Mucosa of rectum (tissue), 2 donors: Measurements from ENCODE around the gene RNF41.
"Not testable (repeated sequence)": the region's sequence is repeated elsewhere in the genome, so short reads cannot be mapped to it uniquely, and the experiment has no call there.

Source experiments
- H3K27ac ChIP-seq, 2 donors: one replicate each; pipeline ENCODE4 v1.7.0; 2013; ENCODE audit warnings: inconsistent platforms in 2 of 2, low read depth in 2 of 2, low read length in 2 of 2
- H3K27me3 ChIP-seq, 2 donors: one replicate each; pipeline ENCODE4 v1.7.0; 2013; ENCODE audit warnings: low read length in 2 of 2; ENCODE audit not compliant: control insufficient read depth in 2 of 2, insufficient read depth in 2 of 2
- H3K36me3 ChIP-seq, 2 donors: one replicate each; pipeline ENCODE4 v1.7.0; 2013; ENCODE audit warnings: low read length in 2 of 2; ENCODE audit not compliant: control insufficient read depth in 2 of 2, insufficient read depth in 2 of 2
- H3K4me1 ChIP-seq, 2 donors: one replicate each; pipeline ENCODE4 v1.7.0; 2013; ENCODE audit warnings: low read length in 2 of 2, mild to moderate bottlenecking in 1 of 2; ENCODE audit not compliant: control insufficient read depth in 2 of 2, insufficient read depth in 2 of 2
- H3K4me3 ChIP-seq, 2 donors: one replicate each; pipeline ENCODE4 v1.7.0; 2013; ENCODE audit warnings: low read length in 2 of 2
- H3K9ac ChIP-seq, 2 donors: one replicate each; pipeline ENCODE4 v1.7.0; 2013; ENCODE audit warnings: low read length in 2 of 2, low read depth in 1 of 2, mild to moderate bottlenecking in 1 of 2
- H3K9me3 ChIP-seq, 2 donors: one replicate each; pipeline ENCODE4 v1.7.0; 2013; ENCODE audit warnings: low read length in 2 of 2; ENCODE audit not compliant: control insufficient read depth in 2 of 2
- donor health status: healthy.
- donor health status: Normal muscosa, but diverticular disease.

Gene RNF41

DNA sequence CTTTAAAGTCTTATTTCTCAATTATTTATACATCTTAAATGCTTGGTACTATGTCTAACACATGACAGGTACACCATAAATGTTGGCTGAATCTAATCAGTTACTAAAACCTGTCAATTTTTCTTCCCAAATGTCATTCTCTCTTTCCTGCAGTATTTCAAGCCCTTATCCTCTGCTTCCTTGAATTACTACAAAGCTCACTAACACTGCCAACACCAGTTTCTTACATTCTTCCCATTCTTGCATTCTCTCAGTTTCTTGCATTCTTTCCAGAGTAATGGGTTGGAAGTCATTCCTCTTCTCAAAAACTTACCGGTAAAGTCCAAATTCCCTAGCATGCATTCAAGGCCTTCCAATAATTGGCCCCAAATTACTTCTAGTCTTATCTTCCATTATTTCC is 22.9 kb downstream of the RNF41 start:
- H3K9me3 ChIP-seq = no peaks in the 10 kb centered on the region
- H3K27ac ChIP-seq = no peak overlapping the region
- no peaks in the 10 kb centered on the region for H3K36me3 ChIP-seq

GRCh38 chr12:56197921-56198635 is 23.6 kb downstream of the RNF41 start:
- no peak overlapping the region for H3K27ac ChIP-seq
- no peaks in the 10 kb centered on the region for H3K27me3 ChIP-seq
- H3K4me3 ChIP-seq = no peak overlapping the region

More for the DNA sequence above, 22.9 kb downstream of the RNF41 start:
- Histone ChIP-seq H3K4me3 (no peak overlapping the region), H3K4me1 (peaks cover 3 to 7% of the 10 kb centered on the region in 2 donors), H3K9ac (no peak overlapping the region), H3K27me3 (no peaks in the 10 kb centered on the region)

DNA sequence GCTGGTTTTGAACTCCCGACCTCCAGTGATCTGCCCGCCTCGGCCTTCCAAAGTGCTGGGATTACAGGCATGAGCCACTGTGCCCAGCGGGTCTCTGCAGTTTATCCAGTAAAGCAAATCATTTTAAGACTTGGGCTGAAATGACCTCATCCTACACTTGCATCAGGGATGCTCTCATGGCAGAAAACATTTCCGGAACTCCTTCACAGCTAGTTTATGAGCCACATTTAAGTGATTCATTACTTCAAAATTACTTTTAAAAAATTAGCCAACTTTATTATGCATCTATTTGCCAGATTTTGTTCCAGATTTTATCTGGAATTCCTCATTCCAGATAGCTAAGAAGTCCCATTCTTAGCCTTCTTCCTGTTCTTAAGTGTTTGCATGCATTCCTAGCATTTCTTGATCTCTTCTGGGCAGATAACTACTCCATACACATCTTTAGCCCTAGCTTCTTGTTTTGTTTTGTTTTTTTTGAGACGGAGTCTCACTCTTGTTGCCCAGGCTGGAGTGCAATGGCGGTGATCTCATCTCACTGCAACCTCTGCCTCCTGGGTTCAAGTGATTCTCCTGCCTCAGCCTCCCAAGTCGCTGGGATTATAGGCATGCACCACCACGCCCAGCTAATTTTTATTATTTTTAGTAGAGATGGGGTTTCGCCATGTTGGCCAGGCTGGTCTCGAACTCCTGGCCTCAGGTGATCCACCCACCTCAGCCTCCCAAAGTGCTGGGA is 24.7 kb downstream of the RNF41 start:
- not testable (repeated sequence) for H3K36me3 ChIP-seq, H3K4me1 ChIP-seq, H3K27me3 ChIP-seq, H3K4me3 ChIP-seq, H3K9me3 ChIP-seq, H3K9ac ChIP-seq
- peak overlapping the region in 1 of 2 donors; percentile 37 for H3K27ac ChIP-seq

More at GRCh38 chr12:56197921-56198635, 23.6 kb downstream of the RNF41 start:
- Histone ChIP-seq H3K36me3 (no peaks in the 10 kb centered on the region), H3K4me1 (peaks cover 3 to 7% of the 10 kb centered on the region in 2 donors), H3K9me3 (no peaks in the 10 kb centered on the region), H3K9ac (no peak overlapping the region)

- no peaks in the 10 kb centered on the region for H3K9me3 ChIP-seq
- H3K9ac ChIP-seq = no peak overlapping the region
- peaks cover 6 to 7% of the 10 kb centered on the region in 2 donors for H3K4me1 ChIP-seq
- no peak overlapping the region for H3K27ac ChIP-seq
- H3K27me3 ChIP-seq = no peaks in the 10 kb centered on the region
- no peaks in the 10 kb centered on the region for H3K36me3 ChIP-seq
- H3K4me3 ChIP-seq = no peak overlapping the region
These were observed 28.6 kb downstream of the RNF41 start for GRCh38 chr12:56193025-56193578.

DNA sequence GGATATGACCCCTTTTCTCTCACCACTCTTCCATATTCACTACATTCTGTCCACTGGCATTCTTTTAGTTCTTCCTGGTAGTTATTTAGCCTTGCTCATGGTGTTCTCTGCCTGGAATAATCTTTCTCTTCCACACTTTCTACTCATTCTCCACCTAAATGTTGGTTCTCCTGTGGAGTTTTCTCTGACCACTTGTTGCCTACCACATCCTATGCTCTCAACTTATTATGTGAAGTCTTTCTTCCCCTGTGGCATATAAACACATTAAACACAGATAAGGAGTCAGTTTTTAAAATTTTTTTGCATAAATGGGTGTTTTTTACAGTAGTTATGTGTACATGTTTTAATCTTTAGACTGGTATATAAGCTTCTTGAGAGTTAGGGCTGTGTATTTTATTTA is 29.1 kb downstream of the RNF41 start:
- no peaks in the 10 kb centered on the region for H3K27me3 ChIP-seq
- H3K4me1 ChIP-seq = peaks cover 11% of the 10 kb centered on the region in 2 donors
- no peaks in the 10 kb centered on the region for H3K9me3 ChIP-seq
- no peak overlapping the region for H3K9ac ChIP-seq
- H3K27ac ChIP-seq = no peak overlapping the region
- no peak overlapping the region for H3K4me3 ChIP-seq
- H3K36me3 ChIP-seq = no peaks in the 10 kb centered on the region

GRCh38 chr12:56190695-56191155 is 31.0 kb downstream of the RNF41 start:
- peak overlapping the region; percentile 93 to 98 for H3K9ac ChIP-seq
- no peaks in the 10 kb centered on the region for H3K27me3 ChIP-seq
- no peaks in the 10 kb centered on the region for H3K9me3 ChIP-seq
- H3K36me3 ChIP-seq = peaks cover 3 to 9% of the 10 kb centered on the region in 2 donors
- H3K4me1 ChIP-seq = peaks cover 13 to 18% of the 10 kb centered on the region in 2 donors
- H3K27ac ChIP-seq = peak overlapping the region; percentile 97
- peak overlapping the region; percentile 91 to 98 for H3K4me3 ChIP-seq

DNA sequence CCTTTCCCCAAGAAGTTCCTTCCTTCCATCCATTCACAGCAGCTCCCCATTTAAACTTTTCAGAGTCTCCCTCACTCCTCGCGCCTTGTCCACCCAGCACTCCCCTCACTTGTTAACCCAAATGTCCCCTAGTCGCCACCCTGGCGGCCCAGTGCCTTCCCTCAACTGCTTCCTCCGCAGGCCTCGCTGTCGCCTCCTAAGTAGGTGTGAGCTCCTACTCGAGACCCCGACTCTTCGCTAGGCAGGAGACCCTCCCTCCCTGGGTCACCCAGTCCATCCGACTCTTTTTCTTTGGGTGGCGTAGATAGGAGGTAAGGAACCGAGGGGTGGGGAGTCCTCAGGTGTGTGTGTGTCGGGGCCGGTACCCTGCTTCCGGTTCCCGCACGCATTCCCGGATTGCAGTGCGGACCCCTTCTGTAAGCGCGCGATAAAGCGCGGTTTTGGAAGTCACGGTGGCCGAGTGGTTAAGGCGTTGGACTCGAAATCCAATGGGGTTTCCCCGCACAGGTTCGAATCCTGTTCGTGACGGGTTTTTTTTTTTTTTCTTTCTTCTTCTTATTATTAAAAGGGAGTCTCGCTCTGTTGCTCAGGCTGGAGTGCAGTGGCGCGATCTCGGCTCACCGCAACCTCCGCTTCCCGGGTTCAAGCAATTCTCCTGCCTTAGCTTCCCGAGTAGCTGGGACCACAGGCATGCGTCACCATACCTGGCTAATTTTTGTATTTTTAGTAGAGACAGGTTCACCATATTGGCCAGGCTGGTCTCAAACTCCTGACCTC is 31.6 kb downstream of the RNF41 start:
- no peaks in the 10 kb centered on the region for H3K27me3 ChIP-seq
- H3K27ac ChIP-seq = peak overlapping the region; percentile 97
- peak overlapping the region; percentile 93 to 98 for H3K9ac ChIP-seq
- H3K4me1 ChIP-seq = peaks cover 13 to 18% of the 10 kb centered on the region in 2 donors
- peaks cover 5 to 11% of the 10 kb centered on the region in 2 donors for H3K36me3 ChIP-seq
- peak overlapping the region; percentile 91 to 98 for H3K4me3 ChIP-seq
- no peaks in the 10 kb centered on the region for H3K9me3 ChIP-seq

GRCh38 chr12:56189099-56189917 is 32.4 kb downstream of the RNF41 start, which contains the start of gene SMARCC2:
TSS of gene SMARCC2 (minus strand) at chr12:56189483. CDS start at chr12:56189461, 22 bp downstream.
- Histone ChIP-seq H3K36me3 (peaks cover 12 to 19% of the 10 kb centered on the region in 2 donors), H3K4me3 (peak within 1 kb of the TSS; percentile 91 to 98), H3K27ac (peak within 1 kb of the TSS; percentile 97), H3K9ac (peak within 1 kb of the TSS; percentile 93 to 98), H3K4me1 (peaks cover 13 to 18% of the 10 kb centered on the region in 2 donors), H3K9me3 (no peaks in the 10 kb centered on the region), H3K27me3 (no peaks in the 10 kb centered on the region)

GRCh38 chr12:56188778-56189098 is 33.0 kb downstream of the RNF41 start:
- Histone ChIP-seq H3K27ac (peak overlapping the region; percentile 78 to 80), H3K36me3 (peaks cover 16 to 25% of the 10 kb centered on the region in 2 donors), H3K4me1 (peaks cover 13 to 18% of the 10 kb centered on the region in 2 donors), H3K9ac (peak overlapping the region; percentile 75 to 84), H3K27me3 (no peaks in the 10 kb centered on the region), H3K4me3 (peak overlapping the region; percentile 77 to 88), H3K9me3 (no peaks in the 10 kb centered on the region)
